Spinal cord (tissue), 10 donors: ENCODE measurements around the gene FEZF2. TPM values are rescaled to one million over a fixed set of nuclear protein-coding genes. Genes with fewer than 3 reads are reported as not detected.

Source experiments
- DNase-seq, 6 donors: peaks; one replicate each; pipeline versions ENCODE4 v3.0.0 to v3.0.0-alpha.2; 2013 to 2015; ENCODE audit warnings: low spot score in 6 of 6, low read depth in 4 of 6
- H3K27ac ChIP-seq: one replicate; pipeline ENCODE4 v1.5.1; 2013; ENCODE audit warnings: low read depth, low read length, control low read depth
- H3K27me3 ChIP-seq: one replicate; pipeline ENCODE4 v1.6.1; 2013; ENCODE audit warnings: low read length; ENCODE audit not compliant: control insufficient read depth, insufficient read depth
- H3K36me3 ChIP-seq: one replicate; pipeline ENCODE4 v1.6.1; 2013; ENCODE audit warnings: low read length; ENCODE audit not compliant: control insufficient read depth, insufficient read depth
- H3K4me1 ChIP-seq: one replicate; pipeline ENCODE4 v1.6.1; 2013; ENCODE audit warnings: low read length; ENCODE audit not compliant: control insufficient read depth, insufficient read depth
- H3K4me3 ChIP-seq: one replicate; pipeline ENCODE4 v1.5.1; 2013; ENCODE audit warnings: low read depth, low read length, control low read depth
- H3K9me3 ChIP-seq: one replicate; pipeline ENCODE4 v1.6.1; 2013; ENCODE audit warnings: low read length; ENCODE audit not compliant: control insufficient read depth, insufficient read depth
- WGBS: methylation state at CpG from one replicate; pipeline ENCODE4 v1.1.5; 2013; ENCODE audit warnings: missing lambda C conversion rate; ENCODE audit not compliant: insufficient coverage; 5-methylcytosine and 5-hydroxymethylcytosine counted together
- long read RNA-seq, 4 donors: transcript quantifications; one replicate each; lab custom pipeline, GENCODE V29; 2026
- polyA plus RNA-seq, 2 donors: library from polyadenylated mRNA; unstranded; fragments of 120-200 nt; gene quantifications; one replicate each; pipeline ENCODE4 v1.2.1, GENCODE V29; 2013; ENCODE audit not compliant: insufficient read length in 2 of 2
- total RNA-seq, 2 donors: library from RNA; depleted of rRNA in 1 of 2; stranded (reverse); fragments of 120-200 nt in 1 of 2; fragments of >200 nt in 1 of 2; gene quantifications; one replicate each; pipeline versions ENCODE4 v1.2.3 to v1.2.4, GENCODE V29; 2013 to 2014
- donor health status: healthy.

FEZF2 gene
- total RNA-seq: under 1 TPM in 1 of 2 donors, not detected in 1; 0.61 TPM
- polyA plus RNA-seq: under 1 TPM in 1 of 2 donors, not detected in 1; 0.27 TPM
- long read RNA-seq, donor 1: 0 reads
- long read RNA-seq, donor 2: 0 reads
- long read RNA-seq, donor 3, transcript FEZF2-201 (5 exons, 2,074 nt): major isoform, 7 of 11 reads
- long read RNA-seq, donor 3, partial matches to known transcripts: 0 of 11 reads
- long read RNA-seq, donor 3, other reads (novel, unspliced or antisense): 0 of 11 reads
- long read RNA-seq, donor 4: 0 reads

DNA sequence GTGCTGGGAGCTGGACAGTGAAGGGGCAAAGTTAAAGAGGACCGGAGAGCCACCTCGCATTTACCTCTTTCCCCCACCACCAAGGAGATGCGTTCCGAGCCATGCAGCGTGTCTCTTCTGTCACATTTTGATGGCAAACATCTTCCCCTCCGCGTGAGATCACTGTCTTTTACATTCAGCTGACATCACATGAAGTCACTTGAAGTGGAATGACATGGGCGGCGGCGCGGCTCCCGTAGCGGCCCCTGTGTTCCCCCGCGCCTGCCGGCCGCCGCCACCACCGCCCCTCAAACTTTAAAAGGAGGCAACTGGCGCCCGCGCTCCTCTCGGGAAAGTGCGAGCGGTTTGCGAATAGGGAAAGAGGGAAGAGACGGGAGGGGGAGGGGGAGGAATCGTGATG lies at the start of gene FEZF2:
Gene FEZF2 (minus strand): TSS at position 336 of the 400 bp plus-strand sequence. CDS start 682 bp downstream, outside the sequence.
- no peaks in the 10 kb centered on the region for H3K9me3 ChIP-seq
- H3K4me1 ChIP-seq: peaks cover 59% of the 10 kb centered on the region
- H3K36me3 ChIP-seq: no peaks in the 10 kb centered on the region
- peaks cover 99% of the 10 kb centered on the region for H3K27me3 ChIP-seq
- DNase-seq: peak in 1 of 6 donors; percentile 75
- WGBS: 0% methylated on average over 26 of the region's 28 CpGs
- no peak within 1 kb of the TSS for H3K27ac ChIP-seq
- H3K4me3 ChIP-seq: no peak within 1 kb of the TSS

DNA sequence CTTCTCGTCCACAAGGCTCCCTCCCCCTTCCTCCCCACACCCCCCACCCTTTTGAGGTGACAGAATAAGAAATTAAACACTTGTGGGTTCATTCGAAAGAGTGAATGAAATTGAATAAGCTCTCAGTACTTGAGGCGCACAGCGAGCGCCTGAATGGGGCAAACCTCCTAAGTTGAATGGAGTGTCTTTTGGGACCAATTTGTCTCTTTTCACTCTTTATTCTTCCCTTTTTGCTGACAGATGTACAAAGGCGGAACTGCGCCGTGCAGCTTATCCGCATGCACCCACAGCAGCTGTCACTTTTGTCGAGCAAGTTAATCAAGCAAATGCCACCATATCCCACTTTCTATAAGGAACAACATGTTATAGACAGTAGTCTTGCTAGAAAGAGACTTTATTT lies 47.9 kb upstream of the FEZF2 start:
- WGBS: 42% methylated on average over 7 of the region's 10 CpGs
- Histone ChIP-seq H3K27me3 (peaks cover 13% of the 10 kb centered on the region), H3K9me3 (no peaks in the 10 kb centered on the region), H3K4me1 (peaks cover 5% of the 10 kb centered on the region), H3K4me3 (no peak overlapping the region), H3K27ac (no peak overlapping the region), H3K36me3 (no peaks in the 10 kb centered on the region)
- peak in 2 of 6 donors; percentile 68 to 81 for DNase-seq

- no peaks in the 10 kb centered on the region for H3K9me3 ChIP-seq
- H3K4me1 ChIP-seq: peaks cover 11% of the 10 kb centered on the region
- WGBS: no CpG with 5 or more reads among the region's 3 CpGs
- H3K36me3 ChIP-seq: no peaks in the 10 kb centered on the region
- no peak overlapping the region for H3K4me3 ChIP-seq
- no peak for DNase-seq
- peaks cover 10% of the 10 kb centered on the region for H3K27me3 ChIP-seq
- H3K27ac ChIP-seq: no peak overlapping the region
Observed at GRCh38 chr3:62416144-62416543, 42.8 kb upstream of the FEZF2 start.

- Histone ChIP-seq H3K4me1 (peaks cover 11% of the 10 kb centered on the region), H3K27me3 (peaks cover 9% of the 10 kb centered on the region), H3K9me3 (no peaks in the 10 kb centered on the region), H3K36me3 (no peaks in the 10 kb centered on the region), H3K4me3 (no peak overlapping the region), H3K27ac (no peak overlapping the region)
- DNase-seq: peak in 5 of 6 donors; percentile 5 to 89 (median 48)
- WGBS: 24% methylated on average over 6 of the region's 9 CpGs
Observed at GRCh38 chr3:62415312-62415801, 42.0 kb upstream of the FEZF2 start.

GRCh38 chr3:62414786-62415185 lies 41.4 kb upstream of the FEZF2 start:
- no peaks in the 10 kb centered on the region for H3K9me3 ChIP-seq
- H3K27me3 ChIP-seq: peaks cover 5% of the 10 kb centered on the region
- H3K36me3 ChIP-seq: no peaks in the 10 kb centered on the region
- 55% methylated on average over 3 of the region's 11 CpGs for WGBS
- peak in 1 of 6 donors; percentile 25 for DNase-seq
- H3K4me3 ChIP-seq: no peak overlapping the region
- H3K27ac ChIP-seq: no peak overlapping the region
- peaks cover 11% of the 10 kb centered on the region for H3K4me1 ChIP-seq

- H3K27me3 ChIP-seq: peaks cover 2% of the 10 kb centered on the region
- WGBS: no CpG with 5 or more reads among the region's 2 CpGs
- H3K36me3 ChIP-seq: no peaks in the 10 kb centered on the region
- H3K4me3 ChIP-seq: no peak overlapping the region
- peaks cover 11% of the 10 kb centered on the region for H3K4me1 ChIP-seq
- DNase-seq: no peak
- H3K27ac ChIP-seq: no peak overlapping the region
- no peaks in the 10 kb centered on the region for H3K9me3 ChIP-seq
Observed at GRCh38 chr3:62413687-62414086, 40.3 kb upstream of the FEZF2 start.

DNA sequence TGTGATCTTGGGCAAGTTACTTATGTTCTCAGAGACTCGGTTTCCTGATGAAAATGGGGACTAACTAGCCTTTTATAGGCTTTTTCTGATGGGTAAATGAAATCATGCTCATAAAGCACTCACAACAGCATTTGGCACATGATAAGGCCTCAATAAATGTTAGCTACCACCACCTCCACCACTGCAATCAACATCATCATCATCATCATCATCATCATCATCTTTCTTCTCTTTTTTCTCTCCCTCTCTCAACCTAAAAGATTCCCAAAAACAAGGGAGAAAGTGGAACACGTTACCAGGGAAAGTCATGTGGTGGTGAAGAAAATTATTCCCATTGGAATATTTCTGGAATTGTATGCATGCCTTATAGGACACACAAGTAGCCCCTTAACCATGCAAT lies 33.6 kb upstream of the FEZF2 start:
- no peaks in the 10 kb centered on the region for H3K27me3 ChIP-seq
- H3K36me3 ChIP-seq: no peaks in the 10 kb centered on the region
- no peak overlapping the region for H3K4me3 ChIP-seq
- no peak overlapping the region for H3K27ac ChIP-seq
- no peaks in the 10 kb centered on the region for H3K9me3 ChIP-seq
- no CpG with 5 or more reads among the region's 2 CpGs for WGBS
- no peaks in the 10 kb centered on the region for H3K4me1 ChIP-seq
- no peak for DNase-seq

- H3K27ac ChIP-seq: no peak overlapping the region
- no peak overlapping the region for H3K4me3 ChIP-seq
- no peaks in the 10 kb centered on the region for H3K27me3 ChIP-seq
- WGBS: 93% methylated on average over 3 of the region's 6 CpGs
- H3K36me3 ChIP-seq: no peaks in the 10 kb centered on the region
- no peaks in the 10 kb centered on the region for H3K4me1 ChIP-seq
- no peaks in the 10 kb centered on the region for H3K9me3 ChIP-seq
- DNase-seq: peak in 1 of 6 donors; percentile 72
Observed at GRCh38 chr3:62405566-62405965, 32.2 kb upstream of the FEZF2 start.

- Histone ChIP-seq H3K36me3 (no peaks in the 10 kb centered on the region), H3K4me3 (no peak overlapping the region), H3K27me3 (no peaks in the 10 kb centered on the region), H3K4me1 (no peaks in the 10 kb centered on the region), H3K9me3 (no peaks in the 10 kb centered on the region), H3K27ac (no peak overlapping the region)
- WGBS: 55% methylated on average over 2 of the region's 6 CpGs
- peak in 1 of 6 donors; percentile 66 for DNase-seq
Observed at GRCh38 chr3:62405135-62405534, 31.8 kb upstream of the FEZF2 start.

- WGBS: 89% methylated on average over 7 of the region's 8 CpGs
- H3K27me3 ChIP-seq: no peaks in the 10 kb centered on the region
- H3K4me1 ChIP-seq: no peaks in the 10 kb centered on the region
- no peaks in the 10 kb centered on the region for H3K9me3 ChIP-seq
- DNase-seq: peak in 1 of 6 donors; percentile 68
- H3K27ac ChIP-seq: no peak overlapping the region
- no peaks in the 10 kb centered on the region for H3K36me3 ChIP-seq
- H3K4me3 ChIP-seq: no peak overlapping the region
Observed at GRCh38 chr3:62404321-62404720, 31.0 kb upstream of the FEZF2 start.
